A673 (cell line): ENCODE results near the gene ADAMTS7.
"Not testable (repeated sequence)": the region's sequence is repeated elsewhere in the genome, so short reads cannot be mapped to it uniquely, and the experiment has no call there.

ENCODE experiments used
- EZH2 ChIP-seq: fragments of 200-600 bp; sonication (generic); IDR thresholded peaks from 2 replicates; pipeline ENCODE4 v1.6.1; 2017; ENCODE audit warnings: borderline replicate concordance, low read depth, mild to moderate bottlenecking, mixed read lengths, antibody characterized with exemption, low read length; ENCODE audit not compliant: poor library complexity, severe bottlenecking
- TF ChIP-seq, protein P1 (sequence below): fragments of 300-800, 200-600 bp; sonication (generic); conservative IDR thresholded peaks from 2 replicates; pipeline ENCODE4 v1.5.1; 2017; ENCODE audit warnings: low read depth, mild to moderate bottlenecking, antibody characterized with exemption, low read length, moderate library complexity, mixed read lengths

DNA sequence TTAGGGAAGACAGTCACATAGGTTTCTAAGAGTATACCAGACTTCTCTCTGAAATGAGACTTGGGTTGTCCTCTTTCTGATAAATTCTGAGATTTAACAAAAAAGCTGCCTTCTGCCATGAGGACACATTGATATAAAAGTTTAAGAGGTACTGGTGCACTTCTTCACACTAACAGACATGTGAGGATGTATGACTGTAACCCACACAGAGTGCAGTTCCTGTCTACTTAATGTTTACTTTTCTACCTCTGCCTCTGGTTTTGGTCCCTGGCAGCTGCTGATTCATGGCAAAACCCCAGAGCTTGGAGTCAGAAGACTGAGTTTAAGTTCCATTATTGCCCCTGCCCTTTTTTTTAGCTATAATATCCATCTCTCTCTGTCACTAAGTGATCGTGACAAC lies 82.8 kb downstream of the ADAMTS7 start:
- TF ChIP-seq, protein P1, sequence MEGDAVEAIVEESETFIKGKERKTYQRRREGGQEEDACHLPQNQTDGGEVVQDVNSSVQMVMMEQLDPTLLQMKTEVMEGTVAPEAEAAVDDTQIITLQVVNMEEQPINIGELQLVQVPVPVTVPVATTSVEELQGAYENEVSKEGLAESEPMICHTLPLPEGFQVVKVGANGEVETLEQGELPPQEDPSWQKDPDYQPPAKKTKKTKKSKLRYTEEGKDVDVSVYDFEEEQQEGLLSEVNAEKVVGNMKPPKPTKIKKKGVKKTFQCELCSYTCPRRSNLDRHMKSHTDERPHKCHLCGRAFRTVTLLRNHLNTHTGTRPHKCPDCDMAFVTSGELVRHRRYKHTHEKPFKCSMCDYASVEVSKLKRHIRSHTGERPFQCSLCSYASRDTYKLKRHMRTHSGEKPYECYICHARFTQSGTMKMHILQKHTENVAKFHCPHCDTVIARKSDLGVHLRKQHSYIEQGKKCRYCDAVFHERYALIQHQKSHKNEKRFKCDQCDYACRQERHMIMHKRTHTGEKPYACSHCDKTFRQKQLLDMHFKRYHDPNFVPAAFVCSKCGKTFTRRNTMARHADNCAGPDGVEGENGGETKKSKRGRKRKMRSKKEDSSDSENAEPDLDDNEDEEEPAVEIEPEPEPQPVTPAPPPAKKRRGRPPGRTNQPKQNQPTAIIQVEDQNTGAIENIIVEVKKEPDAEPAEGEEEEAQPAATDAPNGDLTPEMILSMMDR: not testable (repeated sequence)
- TF ChIP-seq EZH2: not testable (repeated sequence)
